GM23338 (cell line): ENCODE data around the gene TMEM141. TPM values are rescaled to one million over a fixed set of nuclear protein-coding genes. Genes with fewer than 3 reads are reported as not detected.

Experiments
- ATAC-seq: fragments of 200-7000 bp; cut with Tn5 transposase; 3 replicates; pipeline ENCODE4 v1.9.1; 2020
- DNase-seq: peaks from one replicate; pipeline ENCODE4 v3.0.0-alpha.2; 2015; ENCODE audit warnings: low spot score
- H2AFZ ChIP-seq: fragments of 200-600 bp; sonication (generic); 2 replicates; pipeline ENCODE4 v1.8.0; 2016; ENCODE audit warnings: antibody characterized with exemption, mild to moderate bottlenecking, moderate library complexity
- H3F3A ChIP-seq: fragments of 200-600 bp; sonication (generic); replicated peaks from 2 replicates; pipeline ENCODE4 v1.8.0; 2017; ENCODE audit warnings: antibody characterized with exemption, mixed run types, low read depth
- H3K27ac ChIP-seq: fragments of 200-600 bp; sonication (generic); 2 replicates; pipeline ENCODE4 v1.6.1; 2016; ENCODE audit warnings: low read depth
- H3K27me3 ChIP-seq: fragments of 200-600 bp; sonication (generic); 2 replicates; pipeline ENCODE4 v1.8.0; 2016; ENCODE audit warnings: mild to moderate bottlenecking, mixed run types, moderate library complexity; ENCODE audit not compliant: insufficient read depth
- H3K36me3 ChIP-seq: fragments of 200-600 bp; sonication (generic); 2 replicates; pipeline ENCODE4 v1.8.0; 2016; ENCODE audit warnings: mild to moderate bottlenecking; ENCODE audit not compliant: insufficient read depth
- H3K4me1 ChIP-seq: fragments of 200-600 bp; sonication (generic); 2 replicates; pipeline ENCODE4 v1.8.0; 2016; ENCODE audit warnings: mild to moderate bottlenecking, moderate library complexity; ENCODE audit not compliant: insufficient read depth
- H3K4me2 ChIP-seq: fragments of 200-600 bp; sonication (generic); 2 replicates; pipeline ENCODE4 v1.7.1; 2017; ENCODE audit warnings: mixed run types
- H3K4me3 ChIP-seq: fragments of 200-600 bp; sonication (generic); 2 replicates; pipeline ENCODE4 v1.6.1; 2016; ENCODE audit warnings: mixed run types
- H3K79me2 ChIP-seq: fragments of 200-600 bp; sonication (generic); replicated peaks from 2 replicates; pipeline ENCODE4 v1.8.0; 2017; ENCODE audit warnings: mild to moderate bottlenecking; ENCODE audit not compliant: insufficient read depth
- H3K9me2 ChIP-seq: fragments of 200-600 bp; sonication (generic); 2 replicates; pipeline ENCODE4 v1.8.0; 2017; ENCODE audit not compliant: insufficient read depth
- H4K20me1 ChIP-seq: fragments of 200-600 bp; sonication (generic); replicated peaks from 2 replicates; pipeline ENCODE4 v1.8.0; 2017; ENCODE audit warnings: mild to moderate bottlenecking; ENCODE audit not compliant: insufficient read depth
- H3K27ac Mint-ChIP-seq: 2 replicates; pipeline ENCODE4 v1.8.0; 2020; ENCODE audit warnings: inconsistent platforms, mild to moderate bottlenecking, moderate library complexity, mixed read lengths
- H3K27me3 Mint-ChIP-seq: 3 replicates; pipeline ENCODE4 v1.8.0; 2022; ENCODE audit warnings: low read depth, mild to moderate bottlenecking, moderate library complexity, mixed read lengths, inconsistent platforms; ENCODE audit not compliant: insufficient read depth, poor library complexity
- H3K36me3 Mint-ChIP-seq: 3 replicates; pipeline ENCODE4 v1.8.0; 2021; ENCODE audit warnings: low read depth, mild to moderate bottlenecking, inconsistent platforms, moderate library complexity, mixed read lengths
- H3K4me1 Mint-ChIP-seq: 3 replicates; pipeline ENCODE4 v1.8.0; 2020; ENCODE audit warnings: mild to moderate bottlenecking, inconsistent platforms, mixed read lengths
- H3K4me3 Mint-ChIP-seq: 3 replicates; pipeline ENCODE4 v1.8.0; 2021; ENCODE audit warnings: moderate library complexity, mild to moderate bottlenecking, inconsistent platforms, mixed read lengths
- H3K9me3 Mint-ChIP-seq: 3 replicates; pipeline ENCODE4 v1.8.0; 2020; ENCODE audit warnings: moderate library complexity, mild to moderate bottlenecking, inconsistent platforms, mixed read lengths
- CREB1 ChIP-seq: fragments of 250-450 bp; sonication (Bioruptor Pico); IDR thresholded peaks from 2 replicates; pipeline ENCODE4 v1.5.0; 2020; ENCODE audit warnings: low read depth, mild to moderate bottlenecking, moderate library complexity
- EZH2 ChIP-seq: fragments of 200-600 bp; sonication (generic); IDR thresholded peaks from one replicate; pipeline ENCODE4 v1.8.0; 2017; ENCODE audit warnings: antibody characterized with exemption, mild to moderate bottlenecking, low read depth; ENCODE audit not compliant: unreplicated experiment
- EZH2phosphoT487 ChIP-seq: fragments of 200-600 bp; sonication (generic); IDR thresholded peaks from one replicate; pipeline ENCODE4 v1.8.1; 2018; ENCODE audit warnings: antibody characterized with exemption; ENCODE audit not compliant: unreplicated experiment
- JUNB ChIP-seq: IDR thresholded peaks from one replicate; pipeline ENCODE4 v1.6.1; 2016; ENCODE audit warnings: antibody characterized with exemption; ENCODE audit not compliant: unreplicated experiment
- NANOG ChIP-seq: IDR thresholded peaks from 2 replicates; pipeline ENCODE4 v1.6.1; 2016; ENCODE audit warnings: antibody characterized with exemption, borderline replicate concordance
- POLR2AphosphoS5 ChIP-seq: IDR thresholded peaks from 2 replicates; pipeline ENCODE4 v1.6.1; 2016; ENCODE audit warnings: antibody characterized with exemption, low read depth
- STAT1 ChIP-seq: IDR thresholded peaks from one replicate; pipeline ENCODE4 v1.6.1; 2016; ENCODE audit warnings: antibody characterized with exemption; ENCODE audit not compliant: unreplicated experiment
- ZNF114 ChIP-seq: fragments of 250-450 bp; sonication (Bioruptor Pico); IDR thresholded peaks from 2 replicates; pipeline ENCODE4 v1.5.0; 2020; ENCODE audit warnings: mild to moderate bottlenecking, moderate library complexity
- ZNF331 ChIP-seq: fragments of 250-450 bp; sonication (Bioruptor Pico); IDR thresholded peaks from 2 replicates; pipeline ENCODE4 v1.5.0; 2020; ENCODE audit warnings: low read depth, mild to moderate bottlenecking, moderate library complexity
- polyA plus RNA-seq: library from polyadenylated mRNA; unstranded; fragments of >200 nt; fragmentation: Nextera tagmentation; extraction: Ambion mirVana; gene quantifications from 2 replicates; pipeline ENCODE4 v1.2.1, GENCODE V29; 2016
- total RNA-seq: library from RNA; depleted of rRNA; stranded (reverse); fragments of >200 nt; shearing (Covaris generic); gene quantifications from 2 replicates; pipeline ENCODE4 v1.2.3, GENCODE V29; 2014
- TF ChIP-seq, protein P1 (sequence below): fragments of 250-450 bp; sonication (Bioruptor Pico); IDR thresholded peaks from 2 replicates; pipeline ENCODE4 v1.5.0; 2020; ENCODE audit warnings: mild to moderate bottlenecking, moderate library complexity
- TF ChIP-seq, protein P2 (sequence below): IDR thresholded peaks from one replicate; pipeline ENCODE4 v1.6.1; 2018; ENCODE audit warnings: antibody characterized with exemption; ENCODE audit not compliant: unreplicated experiment
- TF ChIP-seq, protein P3 (sequence below), 2 experiments: fragments of 200-600 bp in 1 of 2; sonication (generic) in 1 of 2; conservative IDR thresholded peaks; 2 replicates each; pipeline versions ENCODE4 v1.5.1 to v1.6.1; 2016 to 2017; ENCODE audit warnings: antibody characterized with exemption in 2 of 2, low read depth in 2 of 2, mild to moderate bottlenecking in 2 of 2, moderate library complexity in 1 of 2
- TF ChIP-seq, protein P4 (sequence below): IDR thresholded peaks from 2 replicates; pipeline ENCODE4 v1.6.1; 2016; ENCODE audit warnings: antibody characterized with exemption

Gene TMEM141
- total and polyA plus RNA-seq, 2 experiments from 2014 or later = 71.4 to 90.5 TPM

DNA sequence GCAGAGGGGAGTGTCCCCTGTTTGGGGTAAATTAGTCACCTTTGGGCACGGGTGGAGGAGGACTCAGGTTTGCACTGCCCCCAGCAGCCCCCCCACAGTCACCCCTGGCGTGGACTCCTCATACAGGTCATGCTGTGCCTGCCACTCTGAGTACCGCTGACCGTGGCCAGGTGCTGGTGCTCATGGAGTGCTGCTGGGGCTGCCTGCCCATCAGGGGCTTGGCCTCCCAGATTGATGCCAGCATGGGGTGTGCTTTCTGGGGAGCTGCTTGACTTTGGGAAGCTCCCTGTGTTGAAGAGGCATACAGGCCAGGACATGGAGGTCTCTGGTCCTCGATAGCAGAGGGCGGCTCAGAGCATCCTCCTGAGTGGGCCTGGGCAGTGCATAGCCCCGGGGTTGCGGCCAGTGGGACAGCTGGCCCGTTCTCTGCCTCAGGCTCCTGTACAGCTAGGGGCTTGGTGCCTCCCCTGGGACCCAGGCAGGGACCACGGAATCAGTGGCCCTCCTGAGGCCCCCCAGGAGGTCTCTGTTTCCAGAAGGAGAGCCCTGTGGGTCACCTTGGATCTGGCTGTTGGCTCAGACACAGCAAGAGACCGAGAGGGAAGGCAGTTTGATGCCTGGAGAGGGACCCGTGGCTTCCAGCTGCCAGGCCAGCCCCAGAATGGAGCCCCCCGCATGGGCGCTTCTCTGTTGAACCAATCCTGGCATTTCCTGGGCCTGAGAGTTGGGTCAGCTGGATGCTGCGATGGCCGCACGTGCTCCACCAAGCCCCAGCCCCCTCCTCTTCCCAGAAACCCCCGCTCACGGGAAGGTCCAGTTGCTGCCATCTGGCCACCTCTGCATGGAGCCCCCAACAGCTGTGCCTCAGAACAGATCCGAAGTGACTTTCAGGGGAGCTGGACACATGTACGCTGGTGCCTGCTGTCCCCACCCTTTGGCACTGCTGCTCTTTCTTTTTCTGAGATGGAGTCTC is 45.1 kb downstream of the TMEM141 start:
- H3K27ac ChIP-seq = no peak overlapping the region
- no peaks in the 10 kb centered on the region; the same call in 1 of the 3 replicates for H3K9me3 Mint-ChIP-seq
- ATAC-seq (no peak), DNase-seq (no peak)
- 0 out of 2 replicates have a peak, but pooled peaks cover 6% of the 10 kb centered on the region for H4K20me1 ChIP-seq
- peaks cover 3% of the 10 kb centered on the region; the same call in 1 of the 2 replicates for H3K4me1 ChIP-seq
- peaks cover 31% of the 10 kb centered on the region for H3K36me3 Mint-ChIP-seq
- H3K4me1 Mint-ChIP-seq = peaks cover 14% of the 10 kb centered on the region
- no peaks in the 10 kb centered on the region for H3K36me3 ChIP-seq
- H3F3A ChIP-seq = no peaks in the 10 kb centered on the region
- TF ChIP-seq, protein P1, sequence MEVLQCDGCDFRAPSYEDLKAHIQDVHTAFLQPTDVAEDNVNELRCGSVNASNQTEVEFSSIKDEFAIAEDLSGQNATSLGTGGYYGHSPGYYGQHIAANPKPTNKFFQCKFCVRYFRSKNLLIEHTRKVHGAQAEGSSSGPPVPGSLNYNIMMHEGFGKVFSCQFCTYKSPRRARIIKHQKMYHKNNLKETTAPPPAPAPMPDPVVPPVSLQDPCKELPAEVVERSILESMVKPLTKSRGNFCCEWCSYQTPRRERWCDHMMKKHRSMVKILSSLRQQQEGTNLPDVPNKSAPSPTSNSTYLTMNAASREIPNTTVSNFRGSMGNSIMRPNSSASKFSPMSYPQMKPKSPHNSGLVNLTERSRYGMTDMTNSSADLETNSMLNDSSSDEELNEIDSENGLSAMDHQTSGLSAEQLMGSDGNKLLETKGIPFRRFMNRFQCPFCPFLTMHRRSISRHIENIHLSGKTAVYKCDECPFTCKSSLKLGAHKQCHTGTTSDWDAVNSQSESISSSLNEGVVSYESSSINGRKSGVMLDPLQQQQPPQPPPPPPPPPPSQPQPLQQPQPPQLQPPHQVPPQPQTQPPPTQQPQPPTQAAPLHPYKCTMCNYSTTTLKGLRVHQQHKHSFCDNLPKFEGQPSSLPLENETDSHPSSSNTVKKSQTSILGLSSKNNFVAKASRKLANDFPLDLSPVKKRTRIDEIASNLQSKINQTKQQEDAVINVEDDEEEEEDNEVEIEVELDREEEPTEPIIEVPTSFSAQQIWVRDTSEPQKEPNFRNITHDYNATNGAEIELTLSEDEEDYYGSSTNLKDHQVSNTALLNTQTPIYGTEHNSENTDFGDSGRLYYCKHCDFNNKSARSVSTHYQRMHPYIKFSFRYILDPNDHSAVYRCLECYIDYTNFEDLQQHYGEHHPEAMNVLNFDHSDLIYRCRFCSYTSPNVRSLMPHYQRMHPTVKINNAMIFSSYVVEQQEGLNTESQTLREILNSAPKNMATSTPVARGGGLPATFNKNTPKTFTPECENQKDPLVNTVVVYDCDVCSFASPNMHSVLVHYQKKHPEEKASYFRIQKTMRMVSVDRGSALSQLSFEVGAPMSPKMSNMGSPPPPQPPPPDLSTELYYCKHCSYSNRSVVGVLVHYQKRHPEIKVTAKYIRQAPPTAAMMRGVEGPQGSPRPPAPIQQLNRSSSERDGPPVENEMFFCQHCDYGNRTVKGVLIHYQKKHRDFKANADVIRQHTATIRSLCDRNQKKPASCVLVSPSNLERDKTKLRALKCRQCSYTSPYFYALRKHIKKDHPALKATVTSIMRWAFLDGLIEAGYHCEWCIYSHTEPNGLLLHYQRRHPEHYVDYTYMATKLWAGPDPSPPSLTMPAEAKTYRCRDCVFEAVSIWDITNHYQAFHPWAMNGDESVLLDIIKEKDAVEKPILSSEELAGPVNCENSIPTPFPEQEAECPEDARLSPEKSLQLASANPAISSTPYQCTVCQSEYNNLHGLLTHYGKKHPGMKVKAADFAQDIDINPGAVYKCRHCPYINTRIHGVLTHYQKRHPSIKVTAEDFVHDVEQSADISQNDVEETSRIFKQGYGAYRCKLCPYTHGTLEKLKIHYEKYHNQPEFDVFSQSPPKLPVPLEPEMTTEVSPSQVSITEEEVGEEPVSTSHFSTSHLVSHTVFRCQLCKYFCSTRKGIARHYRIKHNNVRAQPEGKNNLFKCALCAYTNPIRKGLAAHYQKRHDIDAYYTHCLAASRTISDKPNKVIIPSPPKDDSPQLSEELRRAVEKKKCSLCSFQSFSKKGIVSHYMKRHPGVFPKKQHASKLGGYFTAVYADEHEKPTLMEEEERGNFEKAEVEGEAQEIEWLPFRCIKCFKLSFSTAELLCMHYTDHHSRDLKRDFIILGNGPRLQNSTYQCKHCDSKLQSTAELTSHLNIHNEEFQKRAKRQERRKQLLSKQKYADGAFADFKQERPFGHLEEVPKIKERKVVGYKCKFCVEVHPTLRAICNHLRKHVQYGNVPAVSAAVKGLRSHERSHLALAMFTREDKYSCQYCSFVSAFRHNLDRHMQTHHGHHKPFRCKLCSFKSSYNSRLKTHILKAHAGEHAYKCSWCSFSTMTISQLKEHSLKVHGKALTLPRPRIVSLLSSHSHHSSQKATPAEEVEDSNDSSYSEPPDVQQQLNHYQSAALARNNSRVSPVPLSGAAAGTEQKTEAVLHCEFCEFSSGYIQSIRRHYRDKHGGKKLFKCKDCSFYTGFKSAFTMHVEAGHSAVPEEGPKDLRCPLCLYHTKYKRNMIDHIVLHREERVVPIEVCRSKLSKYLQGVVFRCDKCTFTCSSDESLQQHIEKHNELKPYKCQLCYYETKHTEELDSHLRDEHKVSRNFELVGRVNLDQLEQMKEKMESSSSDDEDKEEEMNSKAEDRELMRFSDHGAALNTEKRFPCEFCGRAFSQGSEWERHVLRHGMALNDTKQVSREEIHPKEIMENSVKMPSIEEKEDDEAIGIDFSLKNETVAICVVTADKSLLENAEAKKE (CRISPR knock-in tag) = no peak
- TF ChIP-seq CREB1 (CRISPR knock-in tag) (no peak), ZNF331 (CRISPR knock-in tag) (no peak), EZH2phosphoT487 (no peak), JUNB (no peak), ZNF114 (CRISPR knock-in tag) (no peak), STAT1 (no peak), EZH2 (no peak), POLR2AphosphoS5 (no peak), NANOG (no peak)
- TF ChIP-seq, protein P2, sequence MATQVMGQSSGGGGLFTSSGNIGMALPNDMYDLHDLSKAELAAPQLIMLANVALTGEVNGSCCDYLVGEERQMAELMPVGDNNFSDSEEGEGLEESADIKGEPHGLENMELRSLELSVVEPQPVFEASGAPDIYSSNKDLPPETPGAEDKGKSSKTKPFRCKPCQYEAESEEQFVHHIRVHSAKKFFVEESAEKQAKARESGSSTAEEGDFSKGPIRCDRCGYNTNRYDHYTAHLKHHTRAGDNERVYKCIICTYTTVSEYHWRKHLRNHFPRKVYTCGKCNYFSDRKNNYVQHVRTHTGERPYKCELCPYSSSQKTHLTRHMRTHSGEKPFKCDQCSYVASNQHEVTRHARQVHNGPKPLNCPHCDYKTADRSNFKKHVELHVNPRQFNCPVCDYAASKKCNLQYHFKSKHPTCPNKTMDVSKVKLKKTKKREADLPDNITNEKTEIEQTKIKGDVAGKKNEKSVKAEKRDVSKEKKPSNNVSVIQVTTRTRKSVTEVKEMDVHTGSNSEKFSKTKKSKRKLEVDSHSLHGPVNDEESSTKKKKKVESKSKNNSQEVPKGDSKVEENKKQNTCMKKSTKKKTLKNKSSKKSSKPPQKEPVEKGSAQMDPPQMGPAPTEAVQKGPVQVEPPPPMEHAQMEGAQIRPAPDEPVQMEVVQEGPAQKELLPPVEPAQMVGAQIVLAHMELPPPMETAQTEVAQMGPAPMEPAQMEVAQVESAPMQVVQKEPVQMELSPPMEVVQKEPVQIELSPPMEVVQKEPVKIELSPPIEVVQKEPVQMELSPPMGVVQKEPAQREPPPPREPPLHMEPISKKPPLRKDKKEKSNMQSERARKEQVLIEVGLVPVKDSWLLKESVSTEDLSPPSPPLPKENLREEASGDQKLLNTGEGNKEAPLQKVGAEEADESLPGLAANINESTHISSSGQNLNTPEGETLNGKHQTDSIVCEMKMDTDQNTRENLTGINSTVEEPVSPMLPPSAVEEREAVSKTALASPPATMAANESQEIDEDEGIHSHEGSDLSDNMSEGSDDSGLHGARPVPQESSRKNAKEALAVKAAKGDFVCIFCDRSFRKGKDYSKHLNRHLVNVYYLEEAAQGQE = no peak
- TF ChIP-seq, protein P3, sequence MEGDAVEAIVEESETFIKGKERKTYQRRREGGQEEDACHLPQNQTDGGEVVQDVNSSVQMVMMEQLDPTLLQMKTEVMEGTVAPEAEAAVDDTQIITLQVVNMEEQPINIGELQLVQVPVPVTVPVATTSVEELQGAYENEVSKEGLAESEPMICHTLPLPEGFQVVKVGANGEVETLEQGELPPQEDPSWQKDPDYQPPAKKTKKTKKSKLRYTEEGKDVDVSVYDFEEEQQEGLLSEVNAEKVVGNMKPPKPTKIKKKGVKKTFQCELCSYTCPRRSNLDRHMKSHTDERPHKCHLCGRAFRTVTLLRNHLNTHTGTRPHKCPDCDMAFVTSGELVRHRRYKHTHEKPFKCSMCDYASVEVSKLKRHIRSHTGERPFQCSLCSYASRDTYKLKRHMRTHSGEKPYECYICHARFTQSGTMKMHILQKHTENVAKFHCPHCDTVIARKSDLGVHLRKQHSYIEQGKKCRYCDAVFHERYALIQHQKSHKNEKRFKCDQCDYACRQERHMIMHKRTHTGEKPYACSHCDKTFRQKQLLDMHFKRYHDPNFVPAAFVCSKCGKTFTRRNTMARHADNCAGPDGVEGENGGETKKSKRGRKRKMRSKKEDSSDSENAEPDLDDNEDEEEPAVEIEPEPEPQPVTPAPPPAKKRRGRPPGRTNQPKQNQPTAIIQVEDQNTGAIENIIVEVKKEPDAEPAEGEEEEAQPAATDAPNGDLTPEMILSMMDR (conservative IDR thresholded peaks at IDR 0.05; ENCODE audit: low read depth in 2 of 2) = no peak
- TF ChIP-seq, protein P4, sequence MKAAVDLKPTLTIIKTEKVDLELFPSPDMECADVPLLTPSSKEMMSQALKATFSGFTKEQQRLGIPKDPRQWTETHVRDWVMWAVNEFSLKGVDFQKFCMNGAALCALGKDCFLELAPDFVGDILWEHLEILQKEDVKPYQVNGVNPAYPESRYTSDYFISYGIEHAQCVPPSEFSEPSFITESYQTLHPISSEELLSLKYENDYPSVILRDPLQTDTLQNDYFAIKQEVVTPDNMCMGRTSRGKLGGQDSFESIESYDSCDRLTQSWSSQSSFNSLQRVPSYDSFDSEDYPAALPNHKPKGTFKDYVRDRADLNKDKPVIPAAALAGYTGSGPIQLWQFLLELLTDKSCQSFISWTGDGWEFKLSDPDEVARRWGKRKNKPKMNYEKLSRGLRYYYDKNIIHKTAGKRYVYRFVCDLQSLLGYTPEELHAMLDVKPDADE = no peak
- peaks cover 30% of the 10 kb centered on the region for H3K27me3 Mint-ChIP-seq
- H3K4me3 ChIP-seq = no peak overlapping the region
- no peak overlapping the region for H2AFZ ChIP-seq
- H3K27ac Mint-ChIP-seq = no peak overlapping the region
- H3K9me2 ChIP-seq = no peaks in the 10 kb centered on the region
- no peak overlapping the region for H3K4me2 ChIP-seq
- no peak overlapping the region for H3K4me3 Mint-ChIP-seq
- no peaks in the 10 kb centered on the region for H3K79me2 ChIP-seq
- H3K27me3 ChIP-seq = no peaks in the 10 kb centered on the region
